ENCODE measurements around the gene SYNPO. TPM values are rescaled to one million over a fixed set of nuclear protein-coding genes. Genes with fewer than 3 reads are reported as not detected.

SYNPO gene
- total RNA-seq, 1 donor from 2014 or later: 17.8 TPM

DNA sequence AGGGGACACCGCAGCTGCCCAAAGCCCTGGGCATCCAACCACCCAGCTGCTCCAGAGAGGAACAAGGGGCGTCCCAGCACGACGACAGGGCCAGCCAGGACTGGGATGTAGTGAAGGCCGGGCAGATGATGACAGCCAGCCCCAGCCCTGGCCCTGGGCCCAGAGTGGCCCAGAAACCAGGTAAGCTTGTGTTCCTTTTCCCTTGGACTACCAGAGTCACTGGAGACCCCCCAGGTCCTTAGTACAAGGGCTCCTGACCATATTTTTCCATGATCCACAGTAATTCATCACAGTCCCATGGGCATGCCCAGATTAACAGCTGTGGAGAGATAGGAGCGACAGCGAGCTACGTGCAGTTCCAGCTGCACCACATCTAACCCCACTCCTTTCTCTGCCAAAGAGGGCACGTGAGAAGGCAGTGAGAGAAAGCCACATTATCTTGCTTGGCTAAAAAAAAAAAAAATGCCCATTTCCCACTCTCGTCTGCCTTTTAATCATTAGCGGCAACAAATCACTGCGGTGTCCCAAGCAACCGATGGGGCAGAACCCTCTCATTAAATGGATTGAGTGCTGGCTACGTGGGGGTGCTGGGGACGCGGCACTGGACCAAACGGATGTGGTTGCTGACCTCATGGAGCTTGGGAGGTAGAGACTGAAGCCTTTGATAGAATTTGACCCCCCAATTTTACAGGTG, 21.7 kb upstream of the SYNPO start:
- H3K4me1 Mint-ChIP-seq (ENCODE audit: unreplicated experiment): peaks cover 44% of the 10 kb centered on the region

DNA sequence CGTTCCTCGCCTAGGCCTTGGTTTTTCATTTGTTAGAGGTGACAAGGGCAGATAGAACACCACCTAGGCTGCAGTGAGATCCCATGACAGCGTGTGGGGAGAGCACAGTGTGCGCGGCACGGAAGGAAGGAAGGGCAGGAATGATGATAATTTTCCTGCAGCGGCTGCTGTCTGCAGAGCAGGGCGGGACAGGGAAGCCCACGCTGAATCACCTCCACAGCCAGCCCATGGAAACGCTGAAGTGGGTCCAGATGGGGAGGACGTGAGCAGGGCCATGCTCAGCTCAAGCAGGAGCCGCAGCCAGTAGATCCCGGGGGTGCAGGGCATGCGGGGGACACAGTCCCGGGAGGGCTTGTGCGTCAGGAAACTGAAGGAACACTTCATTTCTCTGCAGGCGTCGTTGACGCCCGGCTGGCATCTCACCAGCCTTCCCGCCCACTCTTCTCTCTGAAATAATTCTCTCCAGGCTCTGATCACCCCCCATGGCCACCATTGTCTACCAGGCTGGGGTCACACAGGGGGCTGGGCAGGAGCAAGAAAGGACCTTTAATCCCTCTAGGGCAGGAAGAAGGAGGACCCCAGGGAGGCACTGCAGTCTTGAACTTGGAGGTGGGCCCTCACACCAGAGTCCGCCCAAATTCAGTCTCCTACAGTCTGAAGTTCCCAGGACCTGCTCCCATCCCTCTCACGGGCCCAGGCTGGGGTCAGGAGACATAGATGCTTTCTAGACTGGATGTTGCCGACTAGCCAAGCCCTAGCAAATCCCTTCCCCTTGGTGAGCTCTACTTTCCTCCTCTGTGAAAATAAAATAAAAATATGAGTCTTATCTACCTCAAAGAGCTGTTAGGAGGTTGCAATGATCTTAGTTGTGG, 20.9 kb upstream of the SYNPO start:
- H3K4me3 Mint-ChIP-seq (ENCODE audit: unreplicated experiment): no peak overlapping the region
- TF ChIP-seq, protein P1, sequence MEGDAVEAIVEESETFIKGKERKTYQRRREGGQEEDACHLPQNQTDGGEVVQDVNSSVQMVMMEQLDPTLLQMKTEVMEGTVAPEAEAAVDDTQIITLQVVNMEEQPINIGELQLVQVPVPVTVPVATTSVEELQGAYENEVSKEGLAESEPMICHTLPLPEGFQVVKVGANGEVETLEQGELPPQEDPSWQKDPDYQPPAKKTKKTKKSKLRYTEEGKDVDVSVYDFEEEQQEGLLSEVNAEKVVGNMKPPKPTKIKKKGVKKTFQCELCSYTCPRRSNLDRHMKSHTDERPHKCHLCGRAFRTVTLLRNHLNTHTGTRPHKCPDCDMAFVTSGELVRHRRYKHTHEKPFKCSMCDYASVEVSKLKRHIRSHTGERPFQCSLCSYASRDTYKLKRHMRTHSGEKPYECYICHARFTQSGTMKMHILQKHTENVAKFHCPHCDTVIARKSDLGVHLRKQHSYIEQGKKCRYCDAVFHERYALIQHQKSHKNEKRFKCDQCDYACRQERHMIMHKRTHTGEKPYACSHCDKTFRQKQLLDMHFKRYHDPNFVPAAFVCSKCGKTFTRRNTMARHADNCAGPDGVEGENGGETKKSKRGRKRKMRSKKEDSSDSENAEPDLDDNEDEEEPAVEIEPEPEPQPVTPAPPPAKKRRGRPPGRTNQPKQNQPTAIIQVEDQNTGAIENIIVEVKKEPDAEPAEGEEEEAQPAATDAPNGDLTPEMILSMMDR (IDR thresholded peaks at IDR 0.05): no peak
- peaks cover 46% of the 10 kb centered on the region for H3K4me1 Mint-ChIP-seq (ENCODE audit: unreplicated experiment)
- H3K9me3 Mint-ChIP-seq (ENCODE audit: unreplicated experiment): no peaks in the 10 kb centered on the region
- H3K36me3 Mint-ChIP-seq (ENCODE audit: unreplicated experiment): peaks cover 2% of the 10 kb centered on the region
- H3K27me3 Mint-ChIP-seq (ENCODE audit: unreplicated experiment): no peaks in the 10 kb centered on the region
- no peak for DNase-seq (ENCODE audit: extremely low spot score, unreplicated experiment)
- H3K27ac Mint-ChIP-seq (ENCODE audit: unreplicated experiment): no peak overlapping the region

More for the DNA sequence above, 21.7 kb upstream of the SYNPO start:
- peaks cover 2% of the 10 kb centered on the region for H3K36me3 Mint-ChIP-seq (ENCODE audit: unreplicated experiment)
- TF ChIP-seq, protein P1 (IDR thresholded peaks at IDR 0.05): no peak
- H3K4me3 Mint-ChIP-seq (ENCODE audit: unreplicated experiment): no peak overlapping the region
- H3K27ac Mint-ChIP-seq (ENCODE audit: unreplicated experiment): no peak overlapping the region
- no peak for DNase-seq (ENCODE audit: extremely low spot score, unreplicated experiment)
- no peaks in the 10 kb centered on the region for H3K27me3 Mint-ChIP-seq (ENCODE audit: unreplicated experiment)
- H3K9me3 Mint-ChIP-seq (ENCODE audit: unreplicated experiment): no peaks in the 10 kb centered on the region

DNA sequence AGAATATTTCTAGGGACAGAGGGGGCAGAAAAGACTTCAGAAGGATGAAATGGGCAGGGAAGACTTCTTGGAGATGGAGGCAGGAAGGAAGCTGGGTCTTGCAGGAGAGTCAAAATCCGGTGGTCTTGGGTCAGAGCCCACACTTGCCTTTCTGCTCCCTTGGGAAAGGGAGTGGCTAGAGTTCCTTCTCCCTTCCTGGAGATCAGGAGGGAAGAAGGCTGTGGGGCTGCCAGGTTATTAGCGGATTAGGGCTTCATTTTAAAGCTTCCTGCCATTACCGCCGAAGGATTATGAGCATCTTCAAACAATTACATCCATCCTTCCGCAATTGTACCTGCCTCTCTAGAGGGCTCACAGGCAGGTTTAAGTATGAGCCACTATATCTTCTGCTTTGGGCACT, 19.2 kb upstream of the SYNPO start:
- peaks cover 35% of the 10 kb centered on the region for H3K4me1 Mint-ChIP-seq (ENCODE audit: unreplicated experiment)
- no peak overlapping the region for H3K4me3 Mint-ChIP-seq (ENCODE audit: unreplicated experiment)
- TF ChIP-seq, protein P1 (IDR thresholded peaks at IDR 0.05): no peak
- peaks cover 2% of the 10 kb centered on the region for H3K36me3 Mint-ChIP-seq (ENCODE audit: unreplicated experiment)
- H3K27me3 Mint-ChIP-seq (ENCODE audit: unreplicated experiment): no peaks in the 10 kb centered on the region
- no peaks in the 10 kb centered on the region for H3K9me3 Mint-ChIP-seq (ENCODE audit: unreplicated experiment)
- H3K27ac Mint-ChIP-seq (ENCODE audit: unreplicated experiment): no peak overlapping the region
- no peak for DNase-seq (ENCODE audit: extremely low spot score, unreplicated experiment)

DNA sequence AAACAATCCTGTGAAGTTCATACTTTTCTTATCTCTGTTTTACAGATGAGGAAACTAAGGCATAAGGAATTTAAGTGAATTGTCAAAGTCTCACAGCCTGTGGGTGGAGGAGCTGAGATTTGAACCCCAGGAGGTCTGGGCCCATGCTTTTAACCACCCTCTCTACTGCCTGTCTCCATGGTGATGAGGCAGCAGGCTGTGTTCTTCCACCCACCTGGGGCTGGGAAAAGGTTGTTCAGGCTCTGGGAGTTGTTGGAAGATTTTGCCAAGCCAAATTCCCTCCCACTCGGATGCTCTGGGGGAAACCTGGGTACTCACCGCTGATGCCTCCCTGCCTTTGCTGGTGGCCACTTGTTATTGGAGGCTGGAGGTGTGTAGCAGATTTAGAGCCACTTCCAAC, 18.3 kb upstream of the SYNPO start:
- no peak overlapping the region for H3K4me3 Mint-ChIP-seq (ENCODE audit: unreplicated experiment)
- H3K9me3 Mint-ChIP-seq (ENCODE audit: unreplicated experiment): no peaks in the 10 kb centered on the region
- DNase-seq (ENCODE audit: extremely low spot score, unreplicated experiment): no peak
- TF ChIP-seq, protein P1 (IDR thresholded peaks at IDR 0.05): no peak
- H3K27ac Mint-ChIP-seq (ENCODE audit: unreplicated experiment): no peak overlapping the region
- peaks cover 2% of the 10 kb centered on the region for H3K36me3 Mint-ChIP-seq (ENCODE audit: unreplicated experiment)
- H3K4me1 Mint-ChIP-seq (ENCODE audit: unreplicated experiment): peaks cover 35% of the 10 kb centered on the region
- H3K27me3 Mint-ChIP-seq (ENCODE audit: unreplicated experiment): no peaks in the 10 kb centered on the region
